Omental fat pad (tissue), 4 donors: ENCODE measurements around the gene GALNT4. TPM values are rescaled to one million over a fixed set of nuclear protein-coding genes. Genes with fewer than 3 reads are reported as not detected.

Experiments
- ATAC-seq: fragments of 150-250 bp; one replicate; pipeline ENCODE4 v1.9.1; 2016; ENCODE audit warnings: mild to moderate bottlenecking, moderate library complexity; ENCODE audit not compliant: low FRiP score
- DNase-seq: peaks from one replicate; pipeline ENCODE4 v3.0.0-alpha.2; 2019; ENCODE audit warnings: low spot score
- CTCF ChIP-seq, 3 donors: fragments of 450-650 bp; IDR thresholded peaks; one replicate each; pipeline ENCODE4 v1.5.1; 2016 to 2017; ENCODE audit warnings: antibody characterized with exemption in 3 of 3, mild to moderate bottlenecking in 3 of 3, moderate library complexity in 2 of 3
- total RNA-seq, 4 donors: library from RNA; depleted of rRNA; stranded (reverse); fragments of >200 nt; gene quantifications; one replicate each; pipeline ENCODE4 v1.1.0, GENCODE V29; 2016

Gene GALNT4
- total RNA-seq, 4 donors from 2014 or later = 7.5 to 16.6 (median 9.8) TPM

GRCh38 chr12:89497467-89497866, 27.1 kb downstream of the GALNT4 start:
- DNase-seq (no peak), ATAC-seq (no peak)
- no peak for TF ChIP-seq CTCF (IDR thresholded peaks at IDR 0.05)

GRCh38 chr12:89497005-89497404, 27.6 kb downstream of the GALNT4 start:
- DNase-seq (no peak), ATAC-seq (no peak)
- TF ChIP-seq CTCF (IDR thresholded peaks at IDR 0.05) = no peak

DNA sequence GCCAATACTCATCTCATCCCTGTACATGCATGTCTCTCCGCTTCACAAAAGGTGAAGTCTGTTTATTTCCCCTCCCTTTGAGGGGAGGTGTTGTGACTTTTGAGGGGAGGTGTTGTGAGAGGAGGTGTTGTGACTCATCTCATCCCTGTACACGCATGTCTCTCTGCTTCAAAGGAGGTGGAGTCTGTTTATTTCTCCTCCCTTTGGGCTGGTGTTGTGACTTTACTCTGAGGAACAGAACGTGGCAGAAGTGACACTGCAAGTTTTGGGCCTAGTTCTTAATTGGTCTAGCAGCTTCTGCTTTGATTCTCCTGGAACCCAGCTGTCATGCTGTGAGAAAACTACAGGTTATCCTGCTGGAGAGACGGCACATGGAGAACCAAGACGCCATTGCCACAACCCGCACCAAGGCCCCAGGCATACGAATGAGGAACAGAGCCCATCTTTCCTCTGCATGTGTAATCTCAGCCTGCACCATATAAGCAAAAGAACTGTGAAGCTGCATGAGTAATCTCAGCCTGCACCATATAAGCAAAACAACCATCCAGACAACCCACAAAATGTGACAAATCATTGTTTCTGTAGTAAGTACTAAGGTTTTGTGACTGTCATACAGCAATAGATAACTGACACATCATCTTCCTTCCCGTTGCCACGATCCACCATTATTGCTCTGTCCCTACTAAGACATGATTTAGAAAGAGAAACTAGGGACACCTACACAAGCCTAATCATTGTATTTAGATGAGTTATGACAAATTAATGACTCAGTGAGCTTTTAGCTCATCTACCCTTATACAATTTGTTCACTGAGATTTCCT, 30.0 kb downstream of the GALNT4 start:
- no peak for DNase-seq
- TF ChIP-seq CTCF (IDR thresholded peaks at IDR 0.05) = no peak
- no peak for ATAC-seq

DNA sequence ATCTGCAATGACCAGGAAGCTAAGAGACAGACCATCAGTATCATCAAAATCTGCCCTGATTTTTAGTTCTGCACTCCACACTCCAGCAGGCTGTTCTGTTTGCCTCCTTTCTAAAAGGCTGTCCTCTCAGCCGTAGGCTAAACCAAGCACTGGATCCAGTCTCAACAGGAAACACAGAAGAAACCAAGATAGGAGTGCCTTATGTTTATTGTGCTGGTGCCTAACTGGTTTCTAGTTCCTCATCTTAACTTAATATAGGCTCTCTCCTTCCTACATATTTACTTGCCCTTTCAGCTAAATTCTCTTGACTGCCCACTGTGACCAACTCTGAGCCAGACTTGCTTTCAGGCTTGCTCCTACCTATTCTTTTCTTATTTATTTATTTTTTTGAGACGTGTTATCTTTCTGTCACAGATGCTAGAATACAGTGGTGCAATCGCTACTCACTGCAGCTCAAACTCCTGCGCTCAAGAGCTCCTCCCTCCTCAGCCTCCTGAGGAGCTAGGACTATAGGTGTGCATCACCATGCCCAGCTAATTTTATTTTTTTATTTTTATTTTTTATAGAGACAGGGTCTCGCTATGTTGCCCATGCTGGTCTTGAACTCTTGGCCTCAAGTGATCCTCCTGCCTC, 30.8 kb downstream of the GALNT4 start:
- DNase-seq (no peak), ATAC-seq (no peak)
- TF ChIP-seq CTCF (IDR thresholded peaks at IDR 0.05) = no peak

DNA sequence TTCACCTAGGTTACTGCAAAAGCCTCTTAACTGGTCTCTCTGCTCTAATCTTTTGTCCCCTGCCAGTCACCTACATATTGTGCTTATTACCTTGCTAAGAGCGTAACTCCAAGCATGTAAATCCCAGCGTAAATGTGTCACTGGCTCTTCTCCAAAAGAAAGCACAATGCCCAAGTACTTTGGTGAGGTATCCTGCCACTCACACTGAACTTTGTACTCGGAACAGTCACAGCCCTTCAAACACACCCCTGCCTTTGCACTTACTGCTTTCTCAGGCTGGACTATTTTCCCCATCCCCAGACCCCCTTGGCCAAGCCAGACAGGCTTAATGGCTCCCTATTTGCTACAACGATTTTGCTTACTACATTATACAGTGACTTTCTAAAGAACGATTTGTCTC, 31.7 kb downstream of the GALNT4 start:
- no peak for ATAC-seq
- DNase-seq = no peak
- no peak for TF ChIP-seq CTCF (IDR thresholded peaks at IDR 0.05)

DNA sequence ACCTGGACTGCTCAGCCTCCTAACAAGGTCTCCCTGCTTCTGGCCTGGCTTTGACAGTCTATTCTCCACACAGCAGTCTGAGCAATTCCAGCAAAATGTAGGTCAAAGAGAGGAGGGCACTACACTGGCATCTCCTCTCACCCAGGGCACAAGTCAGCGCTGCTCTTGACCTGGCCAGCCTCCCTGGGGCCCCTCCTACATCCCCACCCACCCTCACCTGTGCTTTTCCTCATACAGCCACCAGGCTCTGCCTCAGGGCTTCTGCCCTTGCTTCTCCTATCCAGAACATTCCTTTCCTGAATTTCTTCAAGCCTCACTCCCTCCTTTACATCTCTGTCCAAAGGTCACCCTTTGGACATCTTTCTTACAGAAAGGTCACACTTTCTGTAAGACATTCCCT, 33.7 kb downstream of the GALNT4 start:
- DNase-seq (no peak), ATAC-seq (no peak)
- TF ChIP-seq CTCF (IDR thresholded peaks at IDR 0.05) = no peak

DNA sequence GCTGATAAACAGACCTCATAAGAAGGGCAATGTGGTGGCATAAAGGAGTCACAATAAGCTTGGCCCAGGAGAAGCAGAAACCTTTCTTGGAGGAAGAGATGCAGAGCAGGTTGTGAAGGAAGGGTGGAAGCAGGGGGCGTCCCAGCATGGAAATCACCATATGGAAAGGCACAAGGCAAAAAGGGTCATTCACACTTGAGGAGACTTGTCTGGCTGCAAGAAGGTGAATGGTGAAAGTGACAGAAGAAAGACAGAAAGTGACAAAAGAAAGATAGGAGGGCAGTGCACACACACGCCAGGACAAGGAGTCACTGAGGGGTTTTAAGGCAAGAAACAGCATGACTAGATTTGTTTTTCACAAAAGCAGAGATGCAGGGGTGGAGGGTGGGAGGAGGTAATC, 38.3 kb downstream of the GALNT4 start:
- TF ChIP-seq CTCF (IDR thresholded peaks at IDR 0.05) = no peak
- no peak for ATAC-seq
- DNase-seq = no peak
